GM21423 (cell line): ENCODE measurements around the gene CD300A.

Source experiments
- ATAC-seq: cut with Tn5 transposase; IDR thresholded peaks from one replicate; pipeline ENCODE4 v1.9.1; 2021; ENCODE audit warnings: mild to moderate bottlenecking, moderate library complexity; ENCODE audit not compliant: unreplicated experiment

CD300A gene

GRCh38 chr17:74439691-74440567 lies 26.5 kb upstream of the CD300A start:
- ATAC-seq: no peak

- no peak for ATAC-seq
Observed at GRCh38 chr17:74441537-74441936, 24.9 kb upstream of the CD300A start.

GRCh38 chr17:74442291-74442669 lies 24.2 kb upstream of the CD300A start:
- no peak for ATAC-seq

GRCh38 chr17:74442670-74443515 lies 23.5 kb upstream of the CD300A start:
- ATAC-seq: peak; percentile 67

- no peak for ATAC-seq
Observed at GRCh38 chr17:74443516-74444296, 22.7 kb upstream of the CD300A start.

GRCh38 chr17:74444406-74444805 lies 22.0 kb upstream of the CD300A start:
- no peak for ATAC-seq

GRCh38 chr17:74445158-74445557 lies 21.3 kb upstream of the CD300A start:
- ATAC-seq: no peak

GRCh38 chr17:74446551-74447500 lies 19.6 kb upstream of the CD300A start:
- ATAC-seq: no peak

GRCh38 chr17:74447628-74448159 lies 18.7 kb upstream of the CD300A start:
- ATAC-seq: no peak

GRCh38 chr17:74448756-74449155 lies 17.7 kb upstream of the CD300A start:
- ATAC-seq: no peak

GRCh38 chr17:74449306-74449705 lies 17.1 kb upstream of the CD300A start:
- no peak for ATAC-seq

GRCh38 chr17:74449773-74450172 lies 16.7 kb upstream of the CD300A start:
- no peak for ATAC-seq

- no peak for ATAC-seq
Observed at GRCh38 chr17:74450231-74450630, 16.2 kb upstream of the CD300A start.

GRCh38 chr17:74450925-74451403 lies 15.5 kb upstream of the CD300A start:
- ATAC-seq: no peak

- no peak for ATAC-seq
Observed at GRCh38 chr17:74451557-74451956, 14.9 kb upstream of the CD300A start.

- no peak for ATAC-seq
Observed at GRCh38 chr17:74452033-74452840, 14.2 kb upstream of the CD300A start.

- no peak for ATAC-seq
Observed at GRCh38 chr17:74452841-74453661, 13.4 kb upstream of the CD300A start.

- no peak for ATAC-seq
Observed at GRCh38 chr17:74453665-74454196, 12.7 kb upstream of the CD300A start.
